Hindlimb muscle (tissue), 1 donor: ENCODE results near the gene HNRNPH3. TPM values are rescaled to one million over a fixed set of nuclear protein-coding genes. Genes with fewer than 3 reads are reported as not detected.

Experiments used
- DNase-seq: peaks from one replicate; pipeline ENCODE4 v3.0.0-alpha.2; 2013
- polyA plus RNA-seq: library from polyadenylated mRNA; unstranded; fragments of 120-200 nt; gene quantifications from one replicate; pipeline ENCODE4 v1.2.1, GENCODE V29; 2013; ENCODE audit not compliant: insufficient read length

Gene HNRNPH3
- polyA plus RNA-seq, 1 donor: 167 TPM

- DNase-seq: peak; percentile 84
These were observed 594 bp downstream of the HNRNPH3 start, which contains the start of gene PBLD for GRCh38 chr10:68332259-68333057. PBLD (minus strand) TSS chr10:68332928; CDS start chr10:68306844, 26,084 bp downstream.

GRCh38 chr10:68333058-68333395, 1.2 kb downstream of the HNRNPH3 start:
- DNase-seq: peak; percentile 10

DNA sequence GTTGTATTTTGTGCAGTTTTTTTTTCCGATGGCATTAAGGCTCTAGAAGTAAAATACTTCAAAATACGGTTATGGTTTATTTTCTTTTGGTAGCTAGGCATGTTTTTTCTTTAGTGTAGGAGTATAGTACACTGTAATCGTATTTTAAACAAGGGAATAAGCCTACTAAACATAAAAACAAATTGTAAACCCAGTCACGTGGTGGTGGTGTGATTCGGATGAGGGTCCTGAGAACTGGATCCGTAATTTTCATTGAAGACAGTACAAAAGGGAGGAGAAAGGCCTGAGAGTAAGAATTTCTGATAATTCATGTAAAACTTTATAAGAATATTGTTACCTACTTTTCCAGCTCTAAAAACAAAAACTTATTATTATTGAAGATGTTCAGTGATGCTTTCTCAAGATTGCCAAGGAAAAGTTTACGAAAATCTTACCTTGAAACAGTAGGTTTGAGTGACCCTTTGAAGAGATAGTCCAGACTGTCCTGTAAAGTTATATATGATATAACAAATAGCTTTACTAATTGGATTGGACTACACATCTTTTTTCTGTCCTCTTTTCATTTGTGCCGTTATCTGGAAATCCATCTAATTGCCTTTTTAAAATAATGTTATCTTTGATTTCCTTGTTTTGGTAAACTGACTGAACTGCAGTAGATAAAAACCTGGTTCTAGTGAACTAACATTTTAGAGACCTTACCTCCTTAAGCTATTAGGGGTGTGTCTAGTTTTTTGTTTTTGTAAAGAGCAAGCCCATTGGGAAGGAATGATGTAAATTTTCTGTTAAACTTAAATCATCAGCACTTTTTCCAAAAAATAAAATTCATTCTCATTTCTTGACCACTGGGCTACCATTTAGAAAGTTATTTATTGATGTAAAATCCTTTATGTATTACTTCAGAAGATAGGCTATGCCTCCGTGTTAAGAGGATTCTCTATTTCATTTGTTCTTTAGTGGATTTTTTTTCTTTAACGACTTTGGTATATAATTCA, 1.9 kb downstream of the HNRNPH3 start:
- no peak for DNase-seq

- no peak for DNase-seq
These were observed 3.0 kb downstream of the HNRNPH3 start for GRCh38 chr10:68334672-68335467.

- no peak for DNase-seq
These were observed 5.0 kb downstream of the HNRNPH3 start for GRCh38 chr10:68336754-68337351.

- no peak for DNase-seq
These were observed 8.7 kb downstream of the HNRNPH3 start for GRCh38 chr10:68340358-68341080.

- no peak for DNase-seq
These were observed 11.1 kb downstream of the HNRNPH3 start for GRCh38 chr10:68342909-68343516.

DNA sequence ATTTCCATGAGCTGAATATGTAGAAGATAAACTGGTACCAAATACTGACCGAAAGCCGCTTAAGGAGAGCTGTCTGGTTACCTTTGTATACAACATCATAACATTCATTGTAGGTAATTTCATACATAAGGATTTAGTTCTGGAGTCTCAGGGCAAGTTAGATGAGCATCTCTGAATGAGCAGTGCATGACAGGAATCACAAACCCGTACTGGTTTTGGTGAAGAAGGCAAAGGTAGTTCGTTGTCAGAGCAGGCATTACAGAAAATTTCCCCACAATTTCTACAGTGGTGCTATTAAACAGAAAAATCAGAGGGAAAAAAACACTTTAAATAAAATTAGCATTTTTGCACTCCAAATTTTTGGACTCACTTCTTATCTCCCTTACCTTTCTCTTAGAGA, 13.8 kb downstream of the HNRNPH3 start:
- no peak for DNase-seq

GRCh38 chr10:68346774-68347173, 14.9 kb downstream of the HNRNPH3 start:
- DNase-seq: no peak

- no peak for DNase-seq
These were observed 16.4 kb downstream of the HNRNPH3 start for GRCh38 chr10:68348265-68348741.

- no peak for DNase-seq
These were observed 21.7 kb downstream of the HNRNPH3 start for GRCh38 chr10:68353537-68353936.

GRCh38 chr10:68359189-68359588, 27.3 kb downstream of the HNRNPH3 start:
- DNase-seq: no peak

GRCh38 chr10:68362590-68362989, 30.7 kb downstream of the HNRNPH3 start:
- no peak for DNase-seq

- DNase-seq: peak; percentile 32
These were observed 32.4 kb downstream of the HNRNPH3 start for GRCh38 chr10:68364101-68364886.

- no peak for DNase-seq
These were observed 33.7 kb downstream of the HNRNPH3 start for GRCh38 chr10:68365611-68366010.

GRCh38 chr10:68366600-68366999, 34.7 kb downstream of the HNRNPH3 start:
- no peak for DNase-seq

DNA sequence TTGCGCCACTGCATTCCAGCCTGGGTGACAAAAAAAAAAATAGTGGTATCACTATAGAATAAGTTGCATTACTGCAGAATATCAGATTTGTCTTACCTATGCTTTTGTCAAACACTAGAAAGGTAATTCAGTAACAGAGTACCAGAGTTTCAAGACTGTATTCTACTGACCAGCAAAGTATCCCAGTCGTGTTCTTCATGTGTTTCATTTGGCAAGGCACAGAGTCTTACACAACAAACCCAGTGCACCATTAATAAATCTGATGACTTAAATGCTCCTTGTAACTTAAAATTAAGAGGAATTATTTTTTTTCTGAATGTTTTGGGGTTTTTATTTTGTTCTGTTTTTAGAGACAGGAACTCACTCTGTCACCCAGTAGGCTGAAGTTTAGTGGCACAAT, 35.3 kb downstream of the HNRNPH3 start:
- no peak for DNase-seq

DNA sequence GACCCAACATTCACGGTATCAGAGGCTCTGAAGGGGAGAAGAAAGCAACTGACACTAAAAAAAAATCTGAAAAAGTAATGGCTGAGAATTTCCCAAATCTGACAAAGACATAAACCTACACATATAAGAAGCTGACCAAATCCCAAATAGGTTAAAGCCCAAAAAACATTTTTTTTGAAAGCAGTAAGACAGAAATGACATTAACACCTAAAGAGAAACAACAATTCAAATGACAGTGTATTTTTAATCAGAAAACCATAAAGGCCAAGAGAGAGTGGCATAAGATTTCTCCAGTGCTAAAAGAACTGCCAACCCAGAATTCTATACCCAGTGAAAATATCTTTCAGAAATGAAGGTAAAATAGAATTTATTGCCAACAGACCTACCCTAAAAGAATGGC, 39.7 kb downstream of the HNRNPH3 start:
- DNase-seq: no peak

DNA sequence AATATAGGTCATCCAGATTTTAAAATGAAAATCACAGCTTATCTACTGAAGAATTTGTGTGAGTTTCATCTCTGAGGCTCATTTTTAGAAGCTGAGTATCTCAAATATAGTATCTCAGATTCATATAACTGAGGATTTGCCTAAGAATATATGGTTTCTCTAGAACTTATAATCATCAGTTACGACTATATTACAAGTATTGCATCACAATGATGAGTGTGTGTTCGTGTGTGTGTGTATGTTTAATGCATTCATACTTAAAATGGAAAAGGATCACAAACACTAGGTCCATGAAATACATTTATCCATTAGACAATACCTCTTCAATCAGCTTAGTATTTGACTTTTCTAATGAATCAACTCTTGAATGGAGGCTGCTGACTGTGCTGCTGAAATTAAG, 53.9 kb downstream of the HNRNPH3 start:
- no peak for DNase-seq
